Endodermal cell (in vitro differentiated cells): ENCODE measurements around the gene IFT122. TPM values are rescaled to one million over a fixed set of nuclear protein-coding genes. Genes with fewer than 3 reads are reported as not detected.
"Not testable (repeated sequence)": the region's sequence is repeated elsewhere in the genome, so short reads cannot be mapped to it uniquely, and the experiment has no call there.

Source experiments
- DNase-seq: peaks from one replicate; pipeline ENCODE4 v3.0.0-alpha.2; 2017
- H3K27ac ChIP-seq: 2 replicates; pipeline ENCODE4 v1.5.1; 2013; ENCODE audit warnings: mild to moderate bottlenecking, low read depth, low read length, moderate library complexity
- H3K27me3 ChIP-seq: 2 replicates; pipeline ENCODE4 v1.6.1; 2013; ENCODE audit warnings: mild to moderate bottlenecking, low read length, moderate library complexity; ENCODE audit not compliant: insufficient read depth, control insufficient read depth, poor library complexity, severe bottlenecking
- H3K36me3 ChIP-seq: 2 replicates; pipeline ENCODE4 v1.7.0; 2013; ENCODE audit warnings: mild to moderate bottlenecking, low read length, moderate library complexity; ENCODE audit not compliant: control insufficient read depth, insufficient read depth
- H3K4me1 ChIP-seq: one replicate; pipeline ENCODE4 v1.7.0; 2013; ENCODE audit warnings: low read length; ENCODE audit not compliant: control insufficient read depth, insufficient read depth
- H3K4me3 ChIP-seq: 2 replicates; pipeline ENCODE4 v1.5.1; 2013; ENCODE audit warnings: mild to moderate bottlenecking, low read length, moderate library complexity
- H3K9ac ChIP-seq: 2 replicates; pipeline ENCODE4 v1.6.1; 2013; ENCODE audit warnings: mild to moderate bottlenecking, low read length, moderate library complexity; ENCODE audit not compliant: poor library complexity, severe bottlenecking; ENCODE audit errors: extremely low read depth
- H3K9me3 ChIP-seq: 2 replicates; pipeline ENCODE4 v1.6.1; 2013; ENCODE audit warnings: mild to moderate bottlenecking, low read length, moderate library complexity; ENCODE audit not compliant: control insufficient read depth
- H3K27ac Mint-ChIP-seq: 2 replicates; pipeline ENCODE4 v1.8.0; 2020; ENCODE audit warnings: mixed read lengths
- H3K27me3 Mint-ChIP-seq: 2 replicates; pipeline ENCODE4 v1.8.0; 2021; ENCODE audit warnings: mild to moderate bottlenecking, mixed read lengths; ENCODE audit not compliant: insufficient read depth
- H3K36me3 Mint-ChIP-seq: 2 replicates; pipeline ENCODE4 v1.8.0; 2020; ENCODE audit warnings: low read depth, mixed read lengths
- H3K4me1 Mint-ChIP-seq: 2 replicates; pipeline ENCODE4 v1.8.0; 2020; ENCODE audit warnings: mixed read lengths
- H3K4me3 Mint-ChIP-seq: 2 replicates; pipeline ENCODE4 v1.8.0; 2020; ENCODE audit warnings: mild to moderate bottlenecking, moderate library complexity, mixed read lengths
- H3K9me3 Mint-ChIP-seq: 2 replicates; pipeline ENCODE4 v1.8.0; 2020; ENCODE audit warnings: mild to moderate bottlenecking, mixed read lengths
- CTCF ChIP-seq: fragments of 200-600 bp; sonication (generic); conservative IDR thresholded peaks from 2 replicates; pipeline ENCODE4 v1.5.0; 2021; ENCODE audit warnings: antibody characterized with exemption, mild to moderate bottlenecking
- WGBS, 2 experiments: methylation state at CpG; one replicate each; pipeline versions ENCODE4 v1.1.5 to v1.1.7; 2013; ENCODE audit warnings: missing lambda C conversion rate in 2 of 2, mixed read lengths in 1 of 2; ENCODE audit not compliant: insufficient coverage in 1 of 2, insufficient read length in 1 of 2; 5-methylcytosine and 5-hydroxymethylcytosine counted together
- total RNA-seq, 2 donors: library from RNA; stranded (reverse); fragmentation: NEBNext Ultra II Directional in 1 of 2; extraction: Animal tissue kit (Norgen Biotek cat#: 25700) in 1 of 2; gene quantifications; 2 replicates in 1 of 2; 3 replicates in 1 of 2; pipeline ENCODE4 v1.2.1, GENCODE V29; 2021

IFT122 gene
- total RNA-seq, 2 donors from 2014 or later = 36.0 to 46.6 TPM

- Histone ChIP-seq H3K9me3 (no peaks in the 10 kb centered on the region), H3K9ac (no peak overlapping the region), H3K27ac (no peak overlapping the region), H3K27me3 (no peaks in the 10 kb centered on the region), H3K4me3 (no peak overlapping the region), H3K36me3 (peaks cover 63% of the 10 kb centered on the region), H3K4me1 (peaks cover 4% of the 10 kb centered on the region)
- Mint-ChIP-seq H3K4me3 (no peak overlapping the region), H3K27me3 (no peaks in the 10 kb centered on the region), H3K4me1 (peaks cover 23% of the 10 kb centered on the region), H3K36me3 (peaks cover 56% of the 10 kb centered on the region), H3K27ac (no peak overlapping the region), H3K9me3 (no peaks in the 10 kb centered on the region)
- DNase-seq = no peak
- no peak for TF ChIP-seq CTCF
- WGBS, 2 experiments = 92 to 97% methylated on average over 6 of the region's 6 CpGs
These were observed 46.8 kb upstream of the IFT122 start for GRCh38 chr3:129393271-129393670.

- DNase-seq, H3K9me3 ChIP-seq, H3K4me3 ChIP-seq, H3K4me3 Mint-ChIP-seq, H3K27me3 Mint-ChIP-seq, H3K9me3 Mint-ChIP-seq, H3K4me1 ChIP-seq, H3K27ac ChIP-seq, H3K27me3 ChIP-seq, H3K9ac ChIP-seq, H3K27ac Mint-ChIP-seq: not testable (repeated sequence)
- 80 to 96% methylated on average over 1 to 7 of the region's 17 CpGs for WGBS, 2 experiments
- peaks cover 61% of the 10 kb centered on the region for H3K36me3 ChIP-seq
- H3K36me3 Mint-ChIP-seq = peaks cover 53% of the 10 kb centered on the region
- H3K4me1 Mint-ChIP-seq = peaks cover 23% of the 10 kb centered on the region
These were observed 46.1 kb upstream of the IFT122 start for GRCh38 chr3:129393760-129394564.

- peak overlapping the region; percentile 99 for H3K4me3 Mint-ChIP-seq
- peak overlapping the region; percentile 98 for H3K27ac Mint-ChIP-seq
- no peaks in the 10 kb centered on the region for H3K9me3 ChIP-seq
- peaks cover 9% of the 10 kb centered on the region for H3K4me1 Mint-ChIP-seq
- peak; percentile 62 for DNase-seq
- H3K27me3 Mint-ChIP-seq = no peaks in the 10 kb centered on the region
- WGBS, 2 experiments = 0 to 4% methylated on average over 8 to 18 of the region's 18 CpGs
- peak overlapping the region; percentile 82 for H3K27ac ChIP-seq
- H3K27me3 ChIP-seq = no peaks in the 10 kb centered on the region
- H3K9me3 Mint-ChIP-seq = no peaks in the 10 kb centered on the region
- peaks cover 17% of the 10 kb centered on the region for H3K36me3 Mint-ChIP-seq
- peak overlapping the region; percentile 95 for H3K4me3 ChIP-seq
- no peaks in the 10 kb centered on the region for H3K4me1 ChIP-seq
- TF ChIP-seq CTCF = no peak
- peaks cover 30% of the 10 kb centered on the region for H3K36me3 ChIP-seq
- H3K9ac ChIP-seq = peak overlapping the region; percentile 91
These were observed 41.2 kb upstream of the IFT122 start for GRCh38 chr3:129398803-129399144.
